ENCODE measurements around the gene TMEM151A.

Gene TMEM151A

DNA sequence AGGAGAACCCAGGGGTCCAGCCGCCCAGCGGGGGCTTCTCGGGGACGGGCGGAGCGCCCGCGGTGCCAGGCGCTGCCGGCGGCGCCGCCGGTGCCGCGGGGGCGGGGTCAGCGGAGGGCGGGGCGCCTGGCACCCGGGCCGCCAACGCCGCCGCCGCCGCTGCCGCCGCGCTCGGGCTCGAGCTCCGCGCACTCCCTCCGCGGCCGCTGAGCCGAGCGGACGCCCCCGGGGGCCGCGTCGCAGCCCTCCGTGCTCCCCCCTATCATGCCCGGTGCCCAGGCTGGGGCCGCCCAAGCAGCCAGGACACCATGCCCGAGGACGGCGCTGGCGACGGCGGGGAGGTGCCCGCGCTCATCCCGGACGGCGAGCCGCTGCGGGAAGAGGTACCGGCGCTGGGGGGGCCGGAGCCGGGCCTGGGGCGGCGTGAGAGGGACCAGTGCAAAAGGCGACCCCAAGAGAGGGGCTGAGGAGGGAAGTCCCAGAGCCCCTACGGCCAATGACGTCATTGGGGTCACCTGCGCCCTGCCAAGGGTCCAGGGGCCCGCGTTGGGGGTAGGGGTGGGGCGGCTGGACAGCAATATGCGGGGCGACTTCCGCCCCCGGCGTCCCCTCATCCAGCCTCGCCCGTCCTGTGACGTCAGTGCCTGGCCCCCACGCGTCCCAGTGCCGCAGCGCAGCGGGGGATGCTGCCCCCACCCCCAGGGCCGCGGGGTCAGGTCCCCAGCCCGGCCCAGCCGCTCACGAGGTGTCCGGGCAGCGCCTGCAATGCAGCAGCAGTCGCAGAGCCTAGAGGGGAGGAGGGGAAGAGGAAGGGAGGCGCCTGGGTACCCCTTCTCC lies at the start of gene TMEM151A:
Gene TMEM151A, plus strand, starts transcription at position 189 of the 837 bp plus-strand sequence. Its CDS starts 120 bp downstream, at position 309.
- no peaks in the 10 kb centered on the region for H3K9me3 Mint-ChIP-seq
- H3K27ac Mint-ChIP-seq = peak within 1 kb of the TSS in 2 of 3 experiments; percentile 8 to 18
- H3K27me3 Mint-ChIP-seq (ENCODE audit: low read depth) = peaks cover 61% of the 10 kb centered on the region
- TF ChIP-seq, protein P1, sequence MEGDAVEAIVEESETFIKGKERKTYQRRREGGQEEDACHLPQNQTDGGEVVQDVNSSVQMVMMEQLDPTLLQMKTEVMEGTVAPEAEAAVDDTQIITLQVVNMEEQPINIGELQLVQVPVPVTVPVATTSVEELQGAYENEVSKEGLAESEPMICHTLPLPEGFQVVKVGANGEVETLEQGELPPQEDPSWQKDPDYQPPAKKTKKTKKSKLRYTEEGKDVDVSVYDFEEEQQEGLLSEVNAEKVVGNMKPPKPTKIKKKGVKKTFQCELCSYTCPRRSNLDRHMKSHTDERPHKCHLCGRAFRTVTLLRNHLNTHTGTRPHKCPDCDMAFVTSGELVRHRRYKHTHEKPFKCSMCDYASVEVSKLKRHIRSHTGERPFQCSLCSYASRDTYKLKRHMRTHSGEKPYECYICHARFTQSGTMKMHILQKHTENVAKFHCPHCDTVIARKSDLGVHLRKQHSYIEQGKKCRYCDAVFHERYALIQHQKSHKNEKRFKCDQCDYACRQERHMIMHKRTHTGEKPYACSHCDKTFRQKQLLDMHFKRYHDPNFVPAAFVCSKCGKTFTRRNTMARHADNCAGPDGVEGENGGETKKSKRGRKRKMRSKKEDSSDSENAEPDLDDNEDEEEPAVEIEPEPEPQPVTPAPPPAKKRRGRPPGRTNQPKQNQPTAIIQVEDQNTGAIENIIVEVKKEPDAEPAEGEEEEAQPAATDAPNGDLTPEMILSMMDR (IDR thresholded peaks at IDR 0.05; ENCODE audit: unreplicated experiment in 3 of 3) = no peak
- peaks cover 16% of the 10 kb centered on the region for H3K4me1 Mint-ChIP-seq
- H3K36me3 Mint-ChIP-seq (ENCODE audit: low read depth) = no peaks in the 10 kb centered on the region
- peak within 1 kb of the TSS; percentile 86 to 92 (median 89) for H3K4me3 Mint-ChIP-seq

DNA sequence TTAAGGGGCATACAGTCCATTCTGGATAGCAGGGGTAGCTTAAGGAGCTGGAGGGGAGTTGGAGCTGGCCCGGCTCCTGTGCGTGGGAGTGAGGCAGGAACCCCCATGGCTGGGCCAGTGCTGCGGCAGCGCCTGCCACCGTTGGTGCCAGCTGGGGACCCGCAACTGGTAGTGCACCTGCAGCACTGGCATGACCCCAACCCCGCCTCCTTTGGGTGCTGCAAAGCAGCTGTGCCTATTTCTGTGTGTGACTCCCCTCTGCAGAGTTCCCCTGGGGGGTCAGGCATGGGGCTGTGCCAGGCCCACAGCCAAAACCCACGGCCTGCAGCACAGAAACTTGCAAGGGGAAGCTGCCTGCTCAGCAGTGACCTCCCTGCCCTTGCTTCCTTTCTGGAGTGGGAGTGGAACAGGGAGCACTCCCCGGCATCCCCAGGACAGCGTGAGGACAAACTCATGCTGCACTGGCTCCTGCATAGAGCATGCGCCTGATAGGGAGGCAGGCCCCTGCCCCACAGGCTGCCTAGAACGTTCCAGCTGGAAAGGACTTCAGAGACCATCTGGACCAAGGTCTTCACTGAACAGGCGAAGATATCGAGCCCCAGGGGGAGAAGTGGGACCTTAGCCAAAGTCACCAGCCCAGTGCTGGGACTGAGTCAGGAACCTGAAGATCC lies 49.5 kb upstream of the TMEM151A start:
- TF ChIP-seq, protein P1 (IDR thresholded peaks at IDR 0.05; ENCODE audit: unreplicated experiment in 3 of 3) = no peak
- H3K36me3 Mint-ChIP-seq (ENCODE audit: low read depth) = peaks cover 19% of the 10 kb centered on the region
- peak overlapping the region; percentile 38 to 85 (median 82) for H3K27ac Mint-ChIP-seq
- H3K4me3 Mint-ChIP-seq = peak overlapping the region in 1 of 3 experiments; percentile 39
- H3K9me3 Mint-ChIP-seq = no peaks in the 10 kb centered on the region
- H3K27me3 Mint-ChIP-seq (ENCODE audit: low read depth) = no peaks in the 10 kb centered on the region
- H3K4me1 Mint-ChIP-seq = peaks cover 40% of the 10 kb centered on the region

- Mint-ChIP-seq H3K4me1 (peaks cover 40% of the 10 kb centered on the region), H3K27me3 (ENCODE audit: low read depth) (no peaks in the 10 kb centered on the region), H3K9me3 (no peaks in the 10 kb centered on the region), H3K27ac (peak overlapping the region; percentile 89 to 97 (median 97)), H3K4me3 (peak overlapping the region in 1 of 3 experiments; percentile 36), H3K36me3 (ENCODE audit: low read depth) (peaks cover 19% of the 10 kb centered on the region)
- TF ChIP-seq, protein P1 (IDR thresholded peaks at IDR 0.05; ENCODE audit: unreplicated experiment in 3 of 3) = no peak
Observed at GRCh38 chr11:66243782-66244535, 47.7 kb upstream of the TMEM151A start.

- no peak overlapping the region for H3K4me3 Mint-ChIP-seq
- H3K36me3 Mint-ChIP-seq (ENCODE audit: low read depth) = peaks cover 14% of the 10 kb centered on the region
- peaks cover 19% of the 10 kb centered on the region for H3K4me1 Mint-ChIP-seq
- no peak overlapping the region for H3K27ac Mint-ChIP-seq
- no peaks in the 10 kb centered on the region for H3K9me3 Mint-ChIP-seq
- H3K27me3 Mint-ChIP-seq (ENCODE audit: low read depth) = no peaks in the 10 kb centered on the region
- TF ChIP-seq, protein P1 (IDR thresholded peaks at IDR 0.05; ENCODE audit: unreplicated experiment in 3 of 3) = no peak
Observed at GRCh38 chr11:66247295-66247694, 44.4 kb upstream of the TMEM151A start.

DNA sequence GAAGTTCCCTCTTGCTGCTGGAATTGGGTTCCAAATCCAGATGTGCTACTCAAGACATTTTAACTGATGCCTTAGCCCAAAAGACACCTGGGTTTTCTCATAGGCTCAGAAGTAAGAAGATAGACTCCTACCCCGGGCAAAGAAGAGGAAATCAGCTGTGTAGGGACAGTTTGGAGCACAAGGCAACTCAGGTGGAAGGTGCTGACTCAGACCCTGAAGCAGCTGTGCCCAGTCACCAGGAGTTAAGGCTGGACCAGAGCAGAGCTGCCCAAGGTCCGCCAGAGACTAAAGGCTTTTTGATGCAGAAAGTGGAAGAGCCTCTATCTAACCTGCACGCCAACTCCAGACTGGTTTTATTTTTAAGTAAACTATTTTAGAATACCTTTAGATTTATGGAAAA lies 43.9 kb upstream of the TMEM151A start:
- TF ChIP-seq, protein P1 (IDR thresholded peaks at IDR 0.05; ENCODE audit: unreplicated experiment in 3 of 3) = no peak
- H3K36me3 Mint-ChIP-seq (ENCODE audit: low read depth) = peaks cover 14% of the 10 kb centered on the region

More for the DNA sequence above, 43.9 kb upstream of the TMEM151A start:
- Mint-ChIP-seq H3K4me1 (peaks cover 15% of the 10 kb centered on the region), H3K27me3 (ENCODE audit: low read depth) (no peaks in the 10 kb centered on the region), H3K27ac (no peak overlapping the region), H3K9me3 (no peaks in the 10 kb centered on the region), H3K4me3 (no peak overlapping the region)

Data from nephron (organoid).